Measurements from ENCODE around the gene SLC17A7. TPM values are rescaled to one million over a fixed set of nuclear protein-coding genes. Genes with fewer than 3 reads are reported as not detected.
A peak's percentile ranks its signal among the peaks of the same experiment; 100 is the strongest.

Gene SLC17A7
- total and polyA plus RNA-seq, 9 of the 15 experiments (the other 6 are each of a cell fraction or from before 2014, with no cell fraction given): 1.1 to 15.7 (median 2.4) TPM

GRCh38 chr19:49469828-49470614 lies 28.7 kb upstream of the SLC17A7 start (continued):
- no peak for TF ChIP-seq HSF4 (CRISPR knock-in tag; IDR thresholded peaks at IDR 0.05; ENCODE audit: borderline replicate concordance)
- TF ChIP-seq, protein P1, sequence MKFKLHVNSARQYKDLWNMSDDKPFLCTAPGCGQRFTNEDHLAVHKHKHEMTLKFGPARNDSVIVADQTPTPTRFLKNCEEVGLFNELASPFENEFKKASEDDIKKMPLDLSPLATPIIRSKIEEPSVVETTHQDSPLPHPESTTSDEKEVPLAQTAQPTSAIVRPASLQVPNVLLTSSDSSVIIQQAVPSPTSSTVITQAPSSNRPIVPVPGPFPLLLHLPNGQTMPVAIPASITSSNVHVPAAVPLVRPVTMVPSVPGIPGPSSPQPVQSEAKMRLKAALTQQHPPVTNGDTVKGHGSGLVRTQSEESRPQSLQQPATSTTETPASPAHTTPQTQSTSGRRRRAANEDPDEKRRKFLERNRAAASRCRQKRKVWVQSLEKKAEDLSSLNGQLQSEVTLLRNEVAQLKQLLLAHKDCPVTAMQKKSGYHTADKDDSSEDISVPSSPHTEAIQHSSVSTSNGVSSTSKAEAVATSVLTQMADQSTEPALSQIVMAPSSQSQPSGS (CRISPR knock-in tag; IDR thresholded peaks at IDR 0.05): no peak
- peak; percentile 80 for TF ChIP-seq SMARCA5 (IDR thresholded peaks at IDR 0.05)
- TF ChIP-seq, protein P2, sequence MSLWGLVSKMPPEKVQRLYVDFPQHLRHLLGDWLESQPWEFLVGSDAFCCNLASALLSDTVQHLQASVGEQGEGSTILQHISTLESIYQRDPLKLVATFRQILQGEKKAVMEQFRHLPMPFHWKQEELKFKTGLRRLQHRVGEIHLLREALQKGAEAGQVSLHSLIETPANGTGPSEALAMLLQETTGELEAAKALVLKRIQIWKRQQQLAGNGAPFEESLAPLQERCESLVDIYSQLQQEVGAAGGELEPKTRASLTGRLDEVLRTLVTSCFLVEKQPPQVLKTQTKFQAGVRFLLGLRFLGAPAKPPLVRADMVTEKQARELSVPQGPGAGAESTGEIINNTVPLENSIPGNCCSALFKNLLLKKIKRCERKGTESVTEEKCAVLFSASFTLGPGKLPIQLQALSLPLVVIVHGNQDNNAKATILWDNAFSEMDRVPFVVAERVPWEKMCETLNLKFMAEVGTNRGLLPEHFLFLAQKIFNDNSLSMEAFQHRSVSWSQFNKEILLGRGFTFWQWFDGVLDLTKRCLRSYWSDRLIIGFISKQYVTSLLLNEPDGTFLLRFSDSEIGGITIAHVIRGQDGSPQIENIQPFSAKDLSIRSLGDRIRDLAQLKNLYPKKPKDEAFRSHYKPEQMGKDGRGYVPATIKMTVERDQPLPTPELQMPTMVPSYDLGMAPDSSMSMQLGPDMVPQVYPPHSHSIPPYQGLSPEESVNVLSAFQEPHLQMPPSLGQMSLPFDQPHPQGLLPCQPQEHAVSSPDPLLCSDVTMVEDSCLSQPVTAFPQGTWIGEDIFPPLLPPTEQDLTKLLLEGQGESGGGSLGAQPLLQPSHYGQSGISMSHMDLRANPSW (CRISPR knock-in tag; IDR thresholded peaks at IDR 0.05): no peak
- no peak for TF ChIP-seq PYGO2 (tag; IDR thresholded peaks at IDR 0.05)
- peak in 1 of 2 experiments; percentile 37; a peak in 1 of 4 replicates for TF ChIP-seq RCOR1 (IDR thresholded peaks at IDR 0.05; ENCODE audit: borderline replicate concordance in 1 of 2, low read depth in 2 of 2, low read length in 2 of 2)
- TF ChIP-seq ADNP (tag; IDR thresholded peaks at IDR 0.05): no peak
- TF ChIP-seq SMAD2 (IDR thresholded peaks at IDR 0.05; ENCODE audit: low read depth, low read length): no peak
- TF ChIP-seq ZNF280A (IDR thresholded peaks at IDR 0.05; ENCODE audit: low read depth, partially characterized antibody): no peak
- TF ChIP-seq CBX8 (IDR thresholded peaks at IDR 0.05; ENCODE audit: borderline replicate concordance, extremely low read depth, low read depth, low read length, poor library complexity, severe bottlenecking): no peak
- no peak for TF ChIP-seq GABPB1 (CRISPR knock-in tag; IDR thresholded peaks at IDR 0.05)
- TF ChIP-seq ZBTB49 (CRISPR knock-in tag; IDR thresholded peaks at IDR 0.05; ENCODE audit: borderline replicate concordance): no peak
- no peak for TF ChIP-seq ZNF184 (CRISPR knock-in tag; IDR thresholded peaks at IDR 0.05)
